Measurements from ENCODE around the gene RPS17.

RPS17 gene

DNA sequence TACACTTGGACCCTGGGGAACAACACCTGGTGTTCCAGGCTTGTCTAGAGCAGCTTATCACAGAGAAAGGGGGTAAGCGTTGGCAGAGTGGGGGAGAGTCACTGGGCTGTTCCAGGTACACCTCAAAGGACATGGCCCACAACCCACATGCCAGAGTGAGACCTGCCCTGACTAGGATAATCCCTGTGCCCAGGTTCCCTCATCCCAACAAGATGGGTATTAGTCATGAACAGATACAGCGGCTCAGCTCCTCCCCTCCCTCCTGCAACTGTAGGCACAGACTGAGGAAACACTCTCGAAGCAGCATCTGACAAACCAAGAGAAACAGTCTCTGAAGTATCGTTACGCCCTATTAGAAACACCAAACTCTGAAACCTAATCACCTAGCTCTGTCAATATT, 32.1 kb upstream of the RPS17 start:
- in situ Hi-C loops (cut with MboI; ENCODE audit: low pct_unique_long_range_greater_than_20kb, low sequenced_read_pairs, unreplicated experiment), result loop anchor here (25.0 kb wide), 1 partner anchor 390 kb away; the partner anchor contains the start of gene HOMER2
- TF ChIP-seq, protein P1, sequence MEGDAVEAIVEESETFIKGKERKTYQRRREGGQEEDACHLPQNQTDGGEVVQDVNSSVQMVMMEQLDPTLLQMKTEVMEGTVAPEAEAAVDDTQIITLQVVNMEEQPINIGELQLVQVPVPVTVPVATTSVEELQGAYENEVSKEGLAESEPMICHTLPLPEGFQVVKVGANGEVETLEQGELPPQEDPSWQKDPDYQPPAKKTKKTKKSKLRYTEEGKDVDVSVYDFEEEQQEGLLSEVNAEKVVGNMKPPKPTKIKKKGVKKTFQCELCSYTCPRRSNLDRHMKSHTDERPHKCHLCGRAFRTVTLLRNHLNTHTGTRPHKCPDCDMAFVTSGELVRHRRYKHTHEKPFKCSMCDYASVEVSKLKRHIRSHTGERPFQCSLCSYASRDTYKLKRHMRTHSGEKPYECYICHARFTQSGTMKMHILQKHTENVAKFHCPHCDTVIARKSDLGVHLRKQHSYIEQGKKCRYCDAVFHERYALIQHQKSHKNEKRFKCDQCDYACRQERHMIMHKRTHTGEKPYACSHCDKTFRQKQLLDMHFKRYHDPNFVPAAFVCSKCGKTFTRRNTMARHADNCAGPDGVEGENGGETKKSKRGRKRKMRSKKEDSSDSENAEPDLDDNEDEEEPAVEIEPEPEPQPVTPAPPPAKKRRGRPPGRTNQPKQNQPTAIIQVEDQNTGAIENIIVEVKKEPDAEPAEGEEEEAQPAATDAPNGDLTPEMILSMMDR (IDR thresholded peaks at IDR 0.05; ENCODE audit: extremely low read depth, insufficient read depth, missing control alignments), result no peak
- no peak for DNase-seq (ENCODE audit: low spot score)

DNA sequence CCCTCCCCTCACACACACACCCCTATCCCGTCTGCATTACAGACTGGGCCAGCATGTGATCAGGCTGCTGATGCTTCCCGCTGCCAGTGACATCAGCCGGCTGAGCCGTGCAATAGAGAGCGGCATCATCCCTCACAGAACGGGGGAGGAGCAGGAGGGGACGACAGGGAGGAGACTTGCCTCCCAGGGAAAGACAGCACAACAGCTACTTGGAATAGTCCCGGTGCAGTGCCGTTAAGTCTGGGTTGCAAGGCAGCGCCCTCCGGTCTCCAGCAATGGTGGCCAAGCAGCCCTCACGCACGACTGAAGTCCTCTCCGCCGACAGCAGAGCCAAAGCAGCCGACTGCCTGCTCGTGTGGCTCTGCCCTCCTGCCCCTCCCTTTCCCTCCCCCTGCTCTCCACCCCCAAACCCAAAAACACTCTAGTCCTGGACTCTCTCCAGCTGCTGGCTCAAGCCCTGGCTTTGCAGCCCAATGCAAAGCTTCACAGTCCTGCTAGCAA, 31.5 kb upstream of the RPS17 start:
- in situ Hi-C loops (cut with MboI; ENCODE audit: low pct_unique_long_range_greater_than_20kb, low sequenced_read_pairs, unreplicated experiment), result loop anchor here (25.0 kb wide), 1 partner anchor 391 kb away; the partner anchor contains the start of gene HOMER2
- TF ChIP-seq, protein P1 (IDR thresholded peaks at IDR 0.05; ENCODE audit: extremely low read depth, insufficient read depth, missing control alignments), result no peak
- DNase-seq (ENCODE audit: low spot score), result no peak

DNA sequence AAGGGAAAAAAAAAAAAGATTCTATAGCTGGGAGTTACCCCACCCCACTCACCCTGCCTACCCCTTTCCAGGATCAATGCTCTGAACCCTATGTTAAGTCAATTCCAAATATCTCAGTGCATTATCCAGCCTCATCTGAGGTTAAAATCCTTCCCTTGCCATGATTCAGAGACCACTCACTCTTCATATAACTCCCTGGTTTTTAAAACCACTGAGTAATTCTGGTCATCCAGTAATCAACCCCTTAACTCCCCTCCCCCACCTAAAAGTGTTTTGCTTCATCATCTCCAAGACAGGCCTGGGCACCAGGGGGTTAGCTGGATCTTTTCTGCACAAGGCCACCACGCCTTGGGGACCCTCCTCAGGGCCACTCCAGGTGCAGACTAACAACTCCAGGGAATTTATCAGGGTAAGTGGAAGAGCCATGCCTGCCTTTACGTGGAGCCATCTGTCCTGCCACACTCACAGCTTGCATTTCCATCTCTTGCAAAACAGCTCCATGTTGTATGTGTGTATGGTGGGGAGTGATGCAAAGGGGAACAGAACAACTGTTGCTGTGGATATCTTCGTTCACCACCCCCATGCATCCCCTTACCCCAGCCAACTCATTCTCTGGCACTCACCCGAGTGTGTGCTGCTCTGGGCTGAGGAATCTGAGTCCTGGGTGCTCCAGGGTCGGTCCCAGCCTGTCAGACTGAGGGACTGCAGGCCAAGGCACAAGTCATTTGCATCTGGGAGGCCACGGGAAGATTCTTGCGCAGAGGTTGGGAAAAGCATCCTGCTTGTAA, 30.7 kb upstream of the RPS17 start:
- TF ChIP-seq, protein P1 (IDR thresholded peaks at IDR 0.05; ENCODE audit: extremely low read depth, insufficient read depth, missing control alignments), result no peak
- in situ Hi-C loops (cut with MboI; ENCODE audit: low pct_unique_long_range_greater_than_20kb, low sequenced_read_pairs, unreplicated experiment), result loop anchor here (25.0 kb wide), 1 partner anchor 391 kb away; the partner anchor contains the start of gene HOMER2
- DNase-seq (ENCODE audit: low spot score), result no peak

DNA sequence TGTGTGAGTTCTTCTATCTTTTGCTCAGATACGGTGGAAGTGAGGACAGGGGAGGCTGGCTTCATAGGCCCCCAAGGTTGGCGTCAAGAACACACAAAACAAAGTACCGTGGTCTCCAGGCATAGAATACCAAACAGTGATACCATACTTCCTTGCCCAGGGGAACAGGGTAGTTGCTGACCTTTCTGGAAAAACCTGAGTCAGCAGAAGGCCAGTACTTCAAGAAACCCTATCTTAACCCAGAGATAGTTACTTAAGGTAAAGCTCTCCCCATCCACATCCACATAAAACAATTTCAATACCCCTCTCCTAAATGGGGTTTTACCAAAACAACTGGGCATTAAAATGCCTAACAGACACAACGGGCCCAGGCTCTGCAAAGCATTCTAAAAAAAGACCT, 29.6 kb upstream of the RPS17 start:
- no peak for DNase-seq (ENCODE audit: low spot score)
- in situ Hi-C loops (cut with MboI; ENCODE audit: low pct_unique_long_range_greater_than_20kb, low sequenced_read_pairs, unreplicated experiment), result loop anchor here (25.0 kb wide), 1 partner anchor 392 kb away; the partner anchor contains the start of gene HOMER2
- TF ChIP-seq, protein P1 (IDR thresholded peaks at IDR 0.05; ENCODE audit: extremely low read depth, insufficient read depth, missing control alignments), result no peak

DNA sequence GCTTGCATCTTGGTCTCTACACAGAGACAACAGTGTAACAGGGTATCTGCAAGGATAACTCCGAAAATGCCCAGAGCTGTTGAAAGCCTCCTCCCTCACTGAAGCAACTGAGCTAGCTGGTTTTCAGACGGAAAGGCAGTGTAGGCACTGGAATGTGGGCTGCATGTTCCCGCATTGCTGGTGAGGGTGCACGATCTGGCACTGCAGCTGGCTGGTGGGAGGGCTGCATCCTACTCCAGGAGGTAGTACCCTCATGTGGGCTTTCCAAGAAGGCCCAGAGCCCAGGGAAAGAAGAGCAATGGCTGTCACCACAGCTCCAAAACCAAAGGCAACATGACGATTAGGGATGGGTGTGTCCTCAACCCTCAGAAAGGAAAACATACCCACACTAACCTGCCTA, 28.7 kb upstream of the RPS17 start:
- TF ChIP-seq, protein P1 (IDR thresholded peaks at IDR 0.05; ENCODE audit: extremely low read depth, insufficient read depth, missing control alignments), result no peak
- in situ Hi-C loops (cut with MboI; ENCODE audit: low pct_unique_long_range_greater_than_20kb, low sequenced_read_pairs, unreplicated experiment), result loop anchor here (25.0 kb wide), 1 partner anchor 393 kb away; the partner anchor contains the start of gene HOMER2
- no peak for DNase-seq (ENCODE audit: low spot score)

DNA sequence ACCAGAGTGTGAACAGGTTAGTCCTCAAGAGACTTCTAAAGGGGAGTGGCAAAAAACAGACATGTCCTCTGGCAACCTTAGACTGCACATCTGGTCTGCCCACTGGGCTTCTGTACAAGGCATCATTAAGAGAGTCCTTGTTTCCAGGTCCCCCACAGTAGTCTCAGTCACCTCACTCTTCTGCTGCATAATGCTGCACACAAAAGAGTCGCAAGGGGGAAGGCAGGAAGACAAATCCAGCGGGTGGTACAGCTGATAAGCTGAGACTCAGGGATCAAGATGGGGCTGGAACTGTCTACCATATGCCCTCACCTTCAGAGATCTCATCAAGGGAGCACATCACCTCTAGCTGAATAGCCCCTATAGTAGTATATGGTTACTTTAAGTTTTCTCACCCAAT, 27.4 kb upstream of the RPS17 start:
- in situ Hi-C loops (cut with MboI; ENCODE audit: low pct_unique_long_range_greater_than_20kb, low sequenced_read_pairs, unreplicated experiment), result loop anchor here (25.0 kb wide), 1 partner anchor 395 kb away; the partner anchor contains the start of gene HOMER2
- TF ChIP-seq, protein P1 (IDR thresholded peaks at IDR 0.05; ENCODE audit: extremely low read depth, insufficient read depth, missing control alignments), result no peak
- no peak for DNase-seq (ENCODE audit: low spot score)

Measured in GM13977 (cell line).